LNCaP clone FGC (cell line): ENCODE data around the gene MGRN1.

Experiments used
- DNase-seq: peaks from one replicate; pipeline ENCODE4 v3.0.0-alpha.2; 2011; ENCODE audit warnings: low read depth
- H3K4me3 ChIP-seq: 2 replicates; pipeline ENCODE4 v1.5.1; 2011; ENCODE audit warnings: mild to moderate bottlenecking, low read depth, low read length, control low read depth
- TF ChIP-seq, protein P1 (sequence below): IDR thresholded peaks from 2 replicates; pipeline ENCODE4 v1.5.1; 2012; ENCODE audit warnings: mild to moderate bottlenecking; ENCODE audit not compliant: control insufficient read depth, insufficient read depth; ENCODE audit errors: extremely low read depth

The MGRN1 gene

GRCh38 chr16:4603624-4604170, 20.9 kb upstream of the MGRN1 start:
- no peak for DNase-seq
- TF ChIP-seq, protein P1, sequence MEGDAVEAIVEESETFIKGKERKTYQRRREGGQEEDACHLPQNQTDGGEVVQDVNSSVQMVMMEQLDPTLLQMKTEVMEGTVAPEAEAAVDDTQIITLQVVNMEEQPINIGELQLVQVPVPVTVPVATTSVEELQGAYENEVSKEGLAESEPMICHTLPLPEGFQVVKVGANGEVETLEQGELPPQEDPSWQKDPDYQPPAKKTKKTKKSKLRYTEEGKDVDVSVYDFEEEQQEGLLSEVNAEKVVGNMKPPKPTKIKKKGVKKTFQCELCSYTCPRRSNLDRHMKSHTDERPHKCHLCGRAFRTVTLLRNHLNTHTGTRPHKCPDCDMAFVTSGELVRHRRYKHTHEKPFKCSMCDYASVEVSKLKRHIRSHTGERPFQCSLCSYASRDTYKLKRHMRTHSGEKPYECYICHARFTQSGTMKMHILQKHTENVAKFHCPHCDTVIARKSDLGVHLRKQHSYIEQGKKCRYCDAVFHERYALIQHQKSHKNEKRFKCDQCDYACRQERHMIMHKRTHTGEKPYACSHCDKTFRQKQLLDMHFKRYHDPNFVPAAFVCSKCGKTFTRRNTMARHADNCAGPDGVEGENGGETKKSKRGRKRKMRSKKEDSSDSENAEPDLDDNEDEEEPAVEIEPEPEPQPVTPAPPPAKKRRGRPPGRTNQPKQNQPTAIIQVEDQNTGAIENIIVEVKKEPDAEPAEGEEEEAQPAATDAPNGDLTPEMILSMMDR = no peak
- H3K4me3 ChIP-seq = no peak overlapping the region

GRCh38 chr16:4604401-4604800, 20.2 kb upstream of the MGRN1 start:
- TF ChIP-seq, protein P1 = no peak
- H3K4me3 ChIP-seq = no peak overlapping the region
- no peak for DNase-seq

DNA sequence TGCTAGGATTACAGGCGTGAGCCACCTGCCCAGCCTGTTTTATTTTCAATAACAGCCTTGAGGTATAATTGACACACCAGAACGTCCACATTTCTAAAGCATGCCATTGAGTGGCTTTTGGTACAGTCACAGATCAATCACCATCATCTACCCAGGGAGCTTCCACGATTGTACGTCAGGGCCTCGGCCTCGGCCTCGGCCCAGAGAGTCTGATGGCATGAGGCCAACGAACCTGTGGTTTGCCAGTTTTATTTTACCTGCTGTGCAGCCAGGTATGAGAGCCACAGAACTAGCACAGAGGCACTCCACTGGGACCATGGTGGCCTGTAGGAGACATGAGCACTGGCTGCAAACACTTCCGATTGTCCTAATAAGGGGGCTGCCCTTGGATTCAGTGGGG, 18.3 kb upstream of the MGRN1 start:
- no peak overlapping the region for H3K4me3 ChIP-seq
- TF ChIP-seq, protein P1 = no peak
- DNase-seq = no peak

- no peak for DNase-seq
- TF ChIP-seq, protein P1 = no peak
- H3K4me3 ChIP-seq = no peak overlapping the region
These were observed 16.6 kb upstream of the MGRN1 start for GRCh38 chr16:4607841-4608703.

DNA sequence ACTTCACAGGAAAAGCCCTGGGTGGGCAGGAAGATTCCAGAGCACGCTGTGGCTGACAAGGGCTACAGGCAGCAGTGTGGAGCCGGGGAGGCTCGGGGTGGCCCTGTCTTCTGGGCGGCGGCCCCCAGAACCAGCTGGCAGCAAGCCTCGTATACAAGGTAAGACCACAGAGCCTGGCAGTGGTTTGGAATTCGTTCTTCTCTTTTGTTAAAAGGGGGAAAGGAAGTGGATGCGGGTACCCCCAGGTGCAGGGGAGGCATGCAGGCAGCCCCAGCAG, 16.0 kb upstream of the MGRN1 start:
- TF ChIP-seq, protein P1 = no peak
- H3K4me3 ChIP-seq = no peak overlapping the region
- DNase-seq = no peak

- H3K4me3 ChIP-seq = no peak overlapping the region
- TF ChIP-seq, protein P1 = no peak
These were observed 15.2 kb upstream of the MGRN1 start for GRCh38 chr16:4609200-4610010.

More at GRCh38 chr16:4609200-4610010, 15.2 kb upstream of the MGRN1 start:
- DNase-seq = no peak
